ENCODE measurements around the gene ITGB6. TPM values are rescaled to one million over a fixed set of nuclear protein-coding genes. Genes with fewer than 3 reads are reported as not detected.

The ITGB6 gene
- total RNA-seq, 4 donors from 2014 or later, result 1.8 to 7.5 (median 6.6) TPM

GRCh38 chr2:160175169-160176134, 24.6 kb downstream of the ITGB6 start:
- no peak overlapping the region for H3K4me3 ChIP-seq (ENCODE audit: low read depth, poor library complexity, severe bottlenecking)
- 60 to 70% methylated on average over 8 of the region's 8 CpGs for WGBS, 2 donors
- intact Hi-C loops (cut with DNase I; ENCODE audit: low total_unique reads), result no loop called here
- TF ChIP-seq CTCF (IDR thresholded peaks at IDR 0.05), result no peak
- no peak for TF ChIP-seq POLR2A (IDR thresholded peaks at IDR 0.05)
- no peak for DNase-seq (ENCODE audit: low spot score in 2 of 2)

- TF ChIP-seq CTCF (IDR thresholded peaks at IDR 0.05), result no peak
- TF ChIP-seq POLR2A (IDR thresholded peaks at IDR 0.05), result no peak
- intact Hi-C loops (cut with DNase I; ENCODE audit: low total_unique reads), result no loop called here
- no peak for DNase-seq (ENCODE audit: low spot score in 2 of 2)
- H3K4me3 ChIP-seq (ENCODE audit: low read depth, poor library complexity, severe bottlenecking), result no peak overlapping the region
- WGBS, 2 donors, result 78 to 86% methylated on average over 3 of the region's 3 CpGs
These were observed 25.8 kb downstream of the ITGB6 start for GRCh38 chr2:160174322-160174721.

GRCh38 chr2:160169988-160170387, 30.1 kb downstream of the ITGB6 start:
- TF ChIP-seq CTCF (IDR thresholded peaks at IDR 0.05) (no peak), POLR2A (IDR thresholded peaks at IDR 0.05) (no peak)
- H3K4me3 ChIP-seq (ENCODE audit: low read depth, poor library complexity, severe bottlenecking), result no peak overlapping the region
- intact Hi-C loops (cut with DNase I; ENCODE audit: low total_unique reads), result no loop called here
- DNase-seq (ENCODE audit: low spot score in 2 of 2), result no peak

GRCh38 chr2:160169471-160169870, 30.6 kb downstream of the ITGB6 start:
- WGBS, 2 donors, result 75 to 81% methylated on average over 3 of the region's 3 CpGs
- DNase-seq (ENCODE audit: low spot score in 2 of 2), result no peak
- intact Hi-C loops (cut with DNase I; ENCODE audit: low total_unique reads), result no loop called here
- H3K4me3 ChIP-seq (ENCODE audit: low read depth, poor library complexity, severe bottlenecking), result no peak overlapping the region
- no peak for TF ChIP-seq POLR2A (IDR thresholded peaks at IDR 0.05)
- TF ChIP-seq CTCF (IDR thresholded peaks at IDR 0.05), result no peak

- DNase-seq (ENCODE audit: low spot score in 2 of 2), result no peak
- H3K4me3 ChIP-seq (ENCODE audit: low read depth, poor library complexity, severe bottlenecking), result no peak overlapping the region
- intact Hi-C loops (cut with DNase I; ENCODE audit: low total_unique reads), result no loop called here
- TF ChIP-seq POLR2A (IDR thresholded peaks at IDR 0.05) (no peak), CTCF (IDR thresholded peaks at IDR 0.05) (no peak)
- WGBS, 2 donors, result 92% methylated on average over 3 of the region's 3 CpGs
These were observed 31.2 kb downstream of the ITGB6 start for GRCh38 chr2:160168878-160169277.
